Panc1 (cell line): ENCODE results near the gene TBC1D8B. TPM values are rescaled to one million over a fixed set of nuclear protein-coding genes. Genes with fewer than 3 reads are reported as not detected.

Experiments
- ATAC-seq: fragments of 200-7000 bp; cut with Tn5 transposase; 2 replicates; pipeline ENCODE4 v1.9.1; 2020; ENCODE audit warnings: mild to moderate bottlenecking, moderate library complexity
- BruUV-seq: library from RNA; stranded (reverse); fragments of 400-500 nt; replicated peaks from 2 replicates; lab custom pipeline; 2021; lab: Mats Ljungman, UMichigan
- CTCF ChIA-PET: fragments of 300-600 bp; sonication (Branson Sonifier 250); formaldehyde crosslinking; loops from one replicate; lab custom pipeline; 2022; ENCODE audit warnings: antibody characterized with exemption; lab: Charles Lee
- POLR2A ChIA-PET: fragments of 300-600 bp; sonication (Branson Sonifier 250); formaldehyde crosslinking; loops from one replicate; lab custom pipeline; 2022; ENCODE audit warnings: antibody characterized with exemption; lab: Charles Lee
- DNase-seq: peaks from one replicate; pipeline ENCODE4 v3.0.0-alpha.2; 2010; ENCODE audit warnings: low read depth, low spot score
- H3K27ac ChIP-seq: 2 replicates; pipeline ENCODE4 v1.5.1; 2011; ENCODE audit warnings: mild to moderate bottlenecking, low read length, inconsistent platforms
- H3K27me3 ChIP-seq: fragments of 200-500 bp; sonication (Bioruptor generic); 2 replicates; pipeline ENCODE4 v1.6.0; 2014; ENCODE audit warnings: low read length, inconsistent platforms; ENCODE audit not compliant: control insufficient read depth, insufficient read depth
- H3K36me3 ChIP-seq: fragments of 200-500 bp; sonication (Bioruptor generic); 2 replicates; pipeline ENCODE4 v1.5.1; 2014; ENCODE audit warnings: inconsistent platforms, mild to moderate bottlenecking, low read length, moderate library complexity; ENCODE audit not compliant: control insufficient read depth, insufficient read depth
- H3K4me1 ChIP-seq: 2 replicates; pipeline ENCODE4 v1.5.1; 2011; ENCODE audit warnings: inconsistent platforms, mild to moderate bottlenecking, low read length, moderate library complexity; ENCODE audit not compliant: control insufficient read depth, insufficient read depth
- H3K4me3 ChIP-seq, 2 experiments: 2 replicates each; pipeline ENCODE4 v1.5.1; 2011 to 2012; ENCODE audit warnings: low read depth in 2 of 2, low read length in 2 of 2, mild to moderate bottlenecking in 2 of 2, inconsistent platforms in 1 of 2, moderate library complexity in 1 of 2
- H3K9me3 ChIP-seq: fragments of 200-500 bp; sonication (Bioruptor generic); 2 replicates; pipeline ENCODE4 v1.5.1; 2014; ENCODE audit warnings: low read depth, mild to moderate bottlenecking, inconsistent platforms, low read length, moderate library complexity; ENCODE audit not compliant: control insufficient read depth, insufficient read depth
- POLR2AphosphoS5 ChIP-seq: IDR thresholded peaks from 2 replicates; pipeline ENCODE4 v1.6.1; 2012; ENCODE audit warnings: mild to moderate bottlenecking, low read depth, low read length, moderate library complexity
- SIN3A ChIP-seq: IDR thresholded peaks from 2 replicates; pipeline ENCODE4 v1.6.1; 2012; ENCODE audit warnings: low read depth, mild to moderate bottlenecking, low read length, moderate library complexity, borderline replicate concordance; ENCODE audit not compliant: insufficient read depth
- TCF7L2 ChIP-seq: IDR thresholded peaks from 2 replicates; pipeline ENCODE4 v1.6.1; 2011; ENCODE audit warnings: mild to moderate bottlenecking, low read depth, low read length, inconsistent platforms
- in situ Hi-C: cut with HindIII; loops from 2 replicates; pipeline ENCODE4 v1.10.0; 2016; ENCODE audit warnings: low sequenced_read_pairs, low pct_unique_long_range_greater_than_20kb
- intact Hi-C: fragments of 100-400 bp; cut with micrococcal nuclease; formaldehyde crosslinking; loops from one replicate; pipeline ENCODE4 v1.10.0; 2022; ENCODE audit not compliant: unreplicated experiment
- total RNA-seq: library from RNA; stranded (reverse); gene quantifications from one replicate; pipeline ENCODE4 v1.2.1, GENCODE V29; 2021; ENCODE audit not compliant: unreplicated experiment
- TF ChIP-seq, protein P1 (sequence below): fragments of 450-650 bp; IDR thresholded peaks from 2 replicates; pipeline ENCODE4 v1.5.1; 2017; ENCODE audit warnings: mild to moderate bottlenecking
- TF ChIP-seq, protein P2 (sequence below), 2 experiments: IDR thresholded peaks; 2 replicates each; pipeline ENCODE4 v1.6.1; 2011 to 2012; ENCODE audit warnings: low read depth in 2 of 2, control low read depth in 1 of 2, low read length in 1 of 2, mild to moderate bottlenecking in 1 of 2, moderate library complexity in 1 of 2; ENCODE audit not compliant: insufficient read depth in 1 of 2

The TBC1D8B gene
- total RNA-seq, 1 experiment from 2014 or later, result 8.9 TPM

DNA sequence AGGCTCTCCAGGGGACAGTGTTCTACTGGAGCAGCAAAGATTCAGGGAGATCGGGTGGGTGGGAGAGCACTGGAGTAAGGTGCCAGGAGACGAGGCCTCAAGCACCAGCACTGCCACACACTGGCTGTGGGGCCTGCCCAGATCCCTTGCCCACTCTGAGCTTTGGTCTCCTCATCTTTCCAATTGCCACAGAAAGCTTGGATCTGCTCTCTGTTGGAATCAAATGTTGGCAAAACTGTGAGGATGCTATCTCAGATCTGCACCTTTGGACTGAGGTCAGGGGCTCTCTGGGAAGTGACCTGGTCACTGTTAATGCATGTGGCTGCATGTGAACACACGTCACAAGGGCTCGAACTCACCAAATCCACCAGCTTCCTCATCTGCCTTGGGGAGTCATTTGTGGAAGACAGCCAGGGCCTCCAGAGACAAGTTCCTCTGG lies 99.3 kb downstream of the TBC1D8B start:
- no peak for DNase-seq
- H3K27me3 ChIP-seq, result no peaks in the 10 kb centered on the region
- ChIA-PET POLR2A (no interaction called here), CTCF (interaction anchor here (0.9 kb wide), 1 partner anchor 49 kb away, joined by 3 read pairs; no protein-coding TSS in a partner anchor)
- intact Hi-C loops (no loop called here), in situ Hi-C loops (no loop called here)
- H3K9me3 ChIP-seq, result no peaks in the 10 kb centered on the region
- ATAC-seq, result no peak
- TF ChIP-seq, protein P1, sequence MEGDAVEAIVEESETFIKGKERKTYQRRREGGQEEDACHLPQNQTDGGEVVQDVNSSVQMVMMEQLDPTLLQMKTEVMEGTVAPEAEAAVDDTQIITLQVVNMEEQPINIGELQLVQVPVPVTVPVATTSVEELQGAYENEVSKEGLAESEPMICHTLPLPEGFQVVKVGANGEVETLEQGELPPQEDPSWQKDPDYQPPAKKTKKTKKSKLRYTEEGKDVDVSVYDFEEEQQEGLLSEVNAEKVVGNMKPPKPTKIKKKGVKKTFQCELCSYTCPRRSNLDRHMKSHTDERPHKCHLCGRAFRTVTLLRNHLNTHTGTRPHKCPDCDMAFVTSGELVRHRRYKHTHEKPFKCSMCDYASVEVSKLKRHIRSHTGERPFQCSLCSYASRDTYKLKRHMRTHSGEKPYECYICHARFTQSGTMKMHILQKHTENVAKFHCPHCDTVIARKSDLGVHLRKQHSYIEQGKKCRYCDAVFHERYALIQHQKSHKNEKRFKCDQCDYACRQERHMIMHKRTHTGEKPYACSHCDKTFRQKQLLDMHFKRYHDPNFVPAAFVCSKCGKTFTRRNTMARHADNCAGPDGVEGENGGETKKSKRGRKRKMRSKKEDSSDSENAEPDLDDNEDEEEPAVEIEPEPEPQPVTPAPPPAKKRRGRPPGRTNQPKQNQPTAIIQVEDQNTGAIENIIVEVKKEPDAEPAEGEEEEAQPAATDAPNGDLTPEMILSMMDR, result no peak
- TF ChIP-seq POLR2AphosphoS5, result no peak
- no peak for TF ChIP-seq TCF7L2
- TF ChIP-seq, protein P2, sequence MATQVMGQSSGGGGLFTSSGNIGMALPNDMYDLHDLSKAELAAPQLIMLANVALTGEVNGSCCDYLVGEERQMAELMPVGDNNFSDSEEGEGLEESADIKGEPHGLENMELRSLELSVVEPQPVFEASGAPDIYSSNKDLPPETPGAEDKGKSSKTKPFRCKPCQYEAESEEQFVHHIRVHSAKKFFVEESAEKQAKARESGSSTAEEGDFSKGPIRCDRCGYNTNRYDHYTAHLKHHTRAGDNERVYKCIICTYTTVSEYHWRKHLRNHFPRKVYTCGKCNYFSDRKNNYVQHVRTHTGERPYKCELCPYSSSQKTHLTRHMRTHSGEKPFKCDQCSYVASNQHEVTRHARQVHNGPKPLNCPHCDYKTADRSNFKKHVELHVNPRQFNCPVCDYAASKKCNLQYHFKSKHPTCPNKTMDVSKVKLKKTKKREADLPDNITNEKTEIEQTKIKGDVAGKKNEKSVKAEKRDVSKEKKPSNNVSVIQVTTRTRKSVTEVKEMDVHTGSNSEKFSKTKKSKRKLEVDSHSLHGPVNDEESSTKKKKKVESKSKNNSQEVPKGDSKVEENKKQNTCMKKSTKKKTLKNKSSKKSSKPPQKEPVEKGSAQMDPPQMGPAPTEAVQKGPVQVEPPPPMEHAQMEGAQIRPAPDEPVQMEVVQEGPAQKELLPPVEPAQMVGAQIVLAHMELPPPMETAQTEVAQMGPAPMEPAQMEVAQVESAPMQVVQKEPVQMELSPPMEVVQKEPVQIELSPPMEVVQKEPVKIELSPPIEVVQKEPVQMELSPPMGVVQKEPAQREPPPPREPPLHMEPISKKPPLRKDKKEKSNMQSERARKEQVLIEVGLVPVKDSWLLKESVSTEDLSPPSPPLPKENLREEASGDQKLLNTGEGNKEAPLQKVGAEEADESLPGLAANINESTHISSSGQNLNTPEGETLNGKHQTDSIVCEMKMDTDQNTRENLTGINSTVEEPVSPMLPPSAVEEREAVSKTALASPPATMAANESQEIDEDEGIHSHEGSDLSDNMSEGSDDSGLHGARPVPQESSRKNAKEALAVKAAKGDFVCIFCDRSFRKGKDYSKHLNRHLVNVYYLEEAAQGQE (IDR thresholded peaks at IDR 0.05; ENCODE audit: insufficient read depth in 1 of 2, low read depth in 2 of 2, low read length in 1 of 2), result no peak
- no peak for TF ChIP-seq SIN3A
- H3K27ac ChIP-seq, result no peak overlapping the region
- H3K4me1 ChIP-seq, result no peaks in the 10 kb centered on the region
- no peaks in the 10 kb centered on the region for H3K36me3 ChIP-seq
- no TSS peak for BruUV-seq
- no peak overlapping the region for H3K4me3 ChIP-seq

DNA sequence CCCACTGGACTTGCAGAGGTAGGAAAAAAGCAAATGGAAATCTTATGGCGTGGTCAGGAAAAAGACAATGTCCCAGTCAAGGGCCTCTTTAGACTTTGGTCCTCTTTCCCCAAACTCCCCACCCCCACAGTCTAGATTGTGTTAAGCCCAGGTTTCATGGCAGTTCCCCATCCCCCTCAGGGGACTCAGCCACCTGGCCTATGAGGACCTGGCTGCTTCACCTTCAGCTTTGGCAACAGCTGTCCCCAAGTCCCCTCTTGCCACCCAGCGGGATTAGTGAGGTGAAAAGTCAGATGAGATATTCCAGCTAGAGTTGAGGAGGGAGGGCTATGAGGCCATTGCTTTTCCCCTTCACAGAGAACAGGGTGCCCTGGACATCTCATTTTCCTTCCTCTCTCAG lies 100.2 kb downstream of the TBC1D8B start:
- no peak for DNase-seq
- no TSS peak for BruUV-seq
- intact Hi-C loops (no loop called here), in situ Hi-C loops (no loop called here)
- TF ChIP-seq TCF7L2 (no peak), SIN3A (no peak)
- TF ChIP-seq, protein P2 (IDR thresholded peaks at IDR 0.05; ENCODE audit: insufficient read depth in 1 of 2, low read depth in 2 of 2, low read length in 1 of 2), result no peak
- no peaks in the 10 kb centered on the region for H3K4me1 ChIP-seq
- ChIA-PET CTCF (no interaction called here), POLR2A (no interaction called here)
- H3K9me3 ChIP-seq, result no peaks in the 10 kb centered on the region
- no peak overlapping the region for H3K27ac ChIP-seq
- H3K27me3 ChIP-seq, result no peaks in the 10 kb centered on the region
- no peak for ATAC-seq
- no peaks in the 10 kb centered on the region for H3K36me3 ChIP-seq
- no peak overlapping the region for H3K4me3 ChIP-seq
